Mesendoderm (in vitro differentiated cells): ENCODE data around the gene ADAMTSL1.

ENCODE experiments used
- DNase-seq: peaks from one replicate; pipeline ENCODE4 v3.0.0; 2013
- H2AK5ac ChIP-seq: 2 replicates; pipeline ENCODE4 v1.6.1; 2013; ENCODE audit warnings: low read length, inconsistent platforms
- H2BK120ac ChIP-seq: 2 replicates; pipeline ENCODE4 v1.6.1; 2013; ENCODE audit warnings: low read depth, mild to moderate bottlenecking, low read length, moderate library complexity, mixed read lengths
- H2BK15ac ChIP-seq: replicated peaks from 2 replicates; pipeline ENCODE4 v1.6.1; 2013; ENCODE audit warnings: low read depth, mild to moderate bottlenecking, moderate library complexity
- H2BK5ac ChIP-seq: 2 replicates; pipeline ENCODE4 v1.6.1; 2013; ENCODE audit warnings: low read length, inconsistent platforms
- H3K18ac ChIP-seq: 2 replicates; pipeline ENCODE4 v1.6.1; 2013; ENCODE audit warnings: mild to moderate bottlenecking, low read length, mixed read lengths
- H3K23ac ChIP-seq: one replicate; pipeline ENCODE4 v1.6.1; 2013; ENCODE audit warnings: low read length
- H3K27ac ChIP-seq: 2 replicates; pipeline ENCODE4 v1.5.1; 2013; ENCODE audit warnings: low read depth, mild to moderate bottlenecking, inconsistent platforms, low read length, moderate library complexity
- H3K27me3 ChIP-seq: 2 replicates; pipeline ENCODE4 v1.6.1; 2013; ENCODE audit warnings: low read length, control low read depth, mild to moderate bottlenecking, inconsistent platforms; ENCODE audit not compliant: insufficient read depth, poor library complexity
- H3K36me3 ChIP-seq: 2 replicates; pipeline ENCODE4 v1.6.1; 2013; ENCODE audit warnings: low read length, inconsistent platforms; ENCODE audit not compliant: control insufficient read depth, insufficient read depth
- H3K4ac ChIP-seq: one replicate; pipeline ENCODE4 v1.6.1; 2013; ENCODE audit warnings: low read depth, mild to moderate bottlenecking, low read length, moderate library complexity
- H3K4me1 ChIP-seq: 2 replicates; pipeline ENCODE4 v1.6.1; 2013; ENCODE audit warnings: low read depth, low read length, inconsistent platforms; ENCODE audit not compliant: control insufficient read depth
- H3K4me2 ChIP-seq: 2 replicates; pipeline ENCODE4 v1.6.1; 2013; ENCODE audit warnings: low read length
- H3K4me3 ChIP-seq: 2 replicates; pipeline ENCODE4 v1.5.1; 2013; ENCODE audit warnings: mild to moderate bottlenecking, low read length
- H3K56ac ChIP-seq: one replicate; pipeline ENCODE4 v1.6.1; 2013; ENCODE audit warnings: low read length
- H3K79me1 ChIP-seq: 2 replicates; pipeline ENCODE4 v1.6.1; 2013; ENCODE audit warnings: low read length, inconsistent platforms
- H3K79me2 ChIP-seq: 2 replicates; pipeline ENCODE4 v1.6.1; 2013; ENCODE audit warnings: mild to moderate bottlenecking, low read length; ENCODE audit not compliant: control insufficient read depth, insufficient read depth
- H3K9ac ChIP-seq: 2 replicates; pipeline ENCODE4 v1.6.1; 2013; ENCODE audit warnings: low read length, inconsistent platforms
- H4K5ac ChIP-seq: one replicate; pipeline ENCODE4 v1.6.1; 2013; ENCODE audit warnings: low read length
- H4K8ac ChIP-seq: one replicate; pipeline ENCODE4 v1.6.1; 2013; ENCODE audit warnings: low read depth, mild to moderate bottlenecking, control low read depth, low read length, moderate library complexity
- WGBS: extraction: QIAGEN DNeasy Blood & Tissue Kit; methylation state at CpG from one replicate; pipeline ENCODE4 v1.1.7; 2013; ENCODE audit warnings: low lambda C conversion rate, missing lambda C conversion rate; ENCODE audit not compliant: insufficient coverage; ENCODE audit errors: extremely low coverage; 5-methylcytosine and 5-hydroxymethylcytosine counted together

Gene ADAMTSL1

GRCh38 chr9:18568973-18569372 is 95.0 kb downstream of the ADAMTSL1 start:
- Histone ChIP-seq H3K18ac (no peak overlapping the region), H3K4me2 (no peak overlapping the region), H3K79me2 (no peaks in the 10 kb centered on the region), H2BK5ac (no peak overlapping the region), H3K79me1 (no peaks in the 10 kb centered on the region), H3K9ac (no peak overlapping the region), H3K23ac (no peak overlapping the region), H3K27me3 (no peaks in the 10 kb centered on the region), H3K56ac (no peak overlapping the region), H4K8ac (no peak overlapping the region), H3K27ac (no peak overlapping the region), H3K4me1 (no peaks in the 10 kb centered on the region), H2BK120ac (no peak overlapping the region), H2AK5ac (no peak overlapping the region), H2BK15ac (no peak overlapping the region), H4K5ac (no peak overlapping the region), H3K4ac (no peak overlapping the region), H3K36me3 (no peaks in the 10 kb centered on the region), H3K4me3 (no peak overlapping the region)
- WGBS: no CpG with 5 or more reads among the region's 4 CpGs
- DNase-seq: no peak

GRCh38 chr9:18569941-18570630 is 96.1 kb downstream of the ADAMTSL1 start:
- H2BK15ac ChIP-seq: no peak overlapping the region
- H3K27me3 ChIP-seq: no peaks in the 10 kb centered on the region
- no peak overlapping the region for H3K4ac ChIP-seq
- no peak overlapping the region for H3K4me3 ChIP-seq
- H3K9ac ChIP-seq: no peak overlapping the region
- no peak overlapping the region for H3K4me2 ChIP-seq
- H2AK5ac ChIP-seq: no peak overlapping the region
- H3K23ac ChIP-seq: no peak overlapping the region
- H2BK5ac ChIP-seq: no peak overlapping the region
- DNase-seq: no peak
- no peak overlapping the region for H2BK120ac ChIP-seq
- H4K8ac ChIP-seq: no peak overlapping the region
- no peak overlapping the region for H3K56ac ChIP-seq
- no peak overlapping the region for H3K18ac ChIP-seq
- H3K79me2 ChIP-seq: no peaks in the 10 kb centered on the region
- H3K36me3 ChIP-seq: no peaks in the 10 kb centered on the region
- WGBS: no CpG with 5 or more reads among the region's 3 CpGs
- no peaks in the 10 kb centered on the region for H3K4me1 ChIP-seq
- H3K27ac ChIP-seq: no peak overlapping the region
- no peaks in the 10 kb centered on the region for H3K79me1 ChIP-seq
- no peak overlapping the region for H4K5ac ChIP-seq

DNA sequence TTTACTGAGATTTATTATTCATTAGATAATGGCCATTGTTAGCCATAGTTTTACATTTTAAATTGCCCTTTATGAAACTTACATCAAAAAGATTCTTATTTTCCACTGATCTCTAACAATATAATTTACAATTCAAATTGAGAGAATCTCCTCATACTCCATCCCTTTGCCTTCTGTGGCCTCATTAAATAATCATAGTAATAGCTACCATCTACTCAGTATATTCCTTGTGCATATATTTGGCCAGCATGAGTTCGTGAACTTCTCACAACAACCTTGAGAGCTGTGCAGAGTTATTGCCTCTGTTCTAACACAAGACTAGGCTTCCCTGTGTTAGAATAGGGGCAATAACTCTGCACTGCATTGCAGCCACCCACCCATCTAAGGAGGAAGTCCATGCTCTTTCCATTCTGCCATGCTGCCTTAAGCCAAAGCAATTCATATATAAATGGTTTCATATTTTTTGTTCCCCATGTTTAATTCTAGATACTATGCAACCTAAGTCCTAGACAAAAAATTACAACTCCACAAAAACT is 99.1 kb downstream of the ADAMTSL1 start:
- H3K79me1 ChIP-seq: no peaks in the 10 kb centered on the region
- H3K18ac ChIP-seq: no peak overlapping the region
- H3K27ac ChIP-seq: no peak overlapping the region
- no peaks in the 10 kb centered on the region for H3K4me1 ChIP-seq
- no peak overlapping the region for H3K4ac ChIP-seq
- no peak overlapping the region for H3K23ac ChIP-seq
- H3K27me3 ChIP-seq: no peaks in the 10 kb centered on the region
- no peak overlapping the region for H3K4me3 ChIP-seq
- no peak overlapping the region for H2AK5ac ChIP-seq
- DNase-seq: no peak
- H3K4me2 ChIP-seq: no peak overlapping the region
- H2BK15ac ChIP-seq: no peak overlapping the region
- no peaks in the 10 kb centered on the region for H3K36me3 ChIP-seq
- H4K8ac ChIP-seq: no peak overlapping the region
- no peaks in the 10 kb centered on the region for H3K79me2 ChIP-seq
- H3K9ac ChIP-seq: no peak overlapping the region
- no peak overlapping the region for H2BK120ac ChIP-seq
- no CpG with 5 or more reads among the region's 1 CpG for WGBS
- H4K5ac ChIP-seq: no peak overlapping the region
- no peak overlapping the region for H2BK5ac ChIP-seq
- H3K56ac ChIP-seq: no peak overlapping the region

DNA sequence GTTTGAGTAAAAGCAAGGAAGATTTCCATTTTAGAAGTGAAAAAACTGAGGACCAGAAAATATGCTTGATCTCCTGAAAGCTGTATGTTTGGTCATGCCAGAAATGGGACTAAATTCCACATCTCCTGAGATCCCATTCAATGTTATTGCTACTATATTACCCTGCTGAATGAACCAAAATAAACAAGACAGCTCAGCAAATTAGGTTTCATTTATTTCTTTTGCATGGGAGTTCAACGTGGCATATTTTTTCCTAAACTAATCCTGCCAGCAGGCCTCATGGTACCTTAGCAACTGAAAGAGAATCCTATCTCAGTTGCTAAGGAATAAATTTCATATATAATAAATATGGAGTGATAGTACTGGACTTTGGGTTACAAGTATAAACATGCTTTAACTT is 101.7 kb downstream of the ADAMTSL1 start:
- Histone ChIP-seq H3K4me1 (no peaks in the 10 kb centered on the region), H2AK5ac (no peak overlapping the region), H3K4me2 (no peak overlapping the region), H2BK15ac (no peak overlapping the region), H3K4ac (no peak overlapping the region), H3K36me3 (no peaks in the 10 kb centered on the region), H3K56ac (no peak overlapping the region), H4K5ac (no peak overlapping the region), H3K79me1 (no peaks in the 10 kb centered on the region), H2BK120ac (no peak overlapping the region), H3K9ac (no peak overlapping the region), H3K23ac (no peak overlapping the region), H4K8ac (no peak overlapping the region), H3K79me2 (no peaks in the 10 kb centered on the region), H3K4me3 (no peak overlapping the region), H2BK5ac (no peak overlapping the region), H3K18ac (no peak overlapping the region), H3K27ac (no peak overlapping the region), H3K27me3 (no peaks in the 10 kb centered on the region)
- WGBS: no CpG with 5 or more reads among the region's 1 CpG
- no peak for DNase-seq

- H3K56ac ChIP-seq: no peak overlapping the region
- H3K4ac ChIP-seq: no peak overlapping the region
- no peak overlapping the region for H2BK15ac ChIP-seq
- no CpG with 5 or more reads among the region's 2 CpGs for WGBS
- no peaks in the 10 kb centered on the region for H3K27me3 ChIP-seq
- no peak overlapping the region for H4K5ac ChIP-seq
- H3K36me3 ChIP-seq: no peaks in the 10 kb centered on the region
- no peak overlapping the region for H4K8ac ChIP-seq
- no peaks in the 10 kb centered on the region for H3K79me1 ChIP-seq
- no peak overlapping the region for H2AK5ac ChIP-seq
- no peak for DNase-seq
- no peak overlapping the region for H3K4me2 ChIP-seq
- no peak overlapping the region for H3K27ac ChIP-seq
- H3K4me1 ChIP-seq: no peaks in the 10 kb centered on the region
- no peak overlapping the region for H3K9ac ChIP-seq
- no peak overlapping the region for H2BK5ac ChIP-seq
- no peak overlapping the region for H3K23ac ChIP-seq
- no peak overlapping the region for H3K18ac ChIP-seq
- no peak overlapping the region for H2BK120ac ChIP-seq
- H3K79me2 ChIP-seq: no peaks in the 10 kb centered on the region
- no peak overlapping the region for H3K4me3 ChIP-seq
Observed at GRCh38 chr9:18579536-18579935, 105.6 kb downstream of the ADAMTSL1 start.

GRCh38 chr9:18580151-18580550 is 106.2 kb downstream of the ADAMTSL1 start:
- Histone ChIP-seq H3K4ac (no peak overlapping the region), H3K56ac (no peak overlapping the region), H3K9ac (no peak overlapping the region), H2BK120ac (no peak overlapping the region), H2BK15ac (no peak overlapping the region), H3K36me3 (no peaks in the 10 kb centered on the region), H4K8ac (no peak overlapping the region), H3K4me2 (no peak overlapping the region), H2AK5ac (no peak overlapping the region), H2BK5ac (no peak overlapping the region), H4K5ac (no peak overlapping the region), H3K79me1 (no peaks in the 10 kb centered on the region), H3K27ac (no peak overlapping the region), H3K4me1 (no peaks in the 10 kb centered on the region), H3K79me2 (no peaks in the 10 kb centered on the region), H3K18ac (no peak overlapping the region), H3K23ac (no peak overlapping the region), H3K27me3 (no peaks in the 10 kb centered on the region), H3K4me3 (no peak overlapping the region)
- DNase-seq: no peak
- WGBS: no CpG with 5 or more reads among the region's 1 CpG
